ENCODE data around the gene RBCK1.

- TF ChIP-seq CTCF (IDR thresholded peaks at IDR 0.05) (no peak), POLR2A (IDR thresholded peaks at IDR 0.05) (no peak)
These were observed 39.2 kb upstream of the RBCK1 start for GRCh38 chr20:368915-369314.
